RWPE2 (cell line): ENCODE measurements around the gene UBE3B.

Experiments
- ATAC-seq: fragments of 200-7000 bp; cut with Tn5 transposase; 3 replicates; pipeline ENCODE4 v1.9.1; 2021; ENCODE audit warnings: low read depth
- DNase-seq: peaks from one replicate; pipeline ENCODE4 v3.0.0-alpha.2; 2020; ENCODE audit warnings: low spot score
- H3K27ac ChIP-seq: fragments of 450-650 bp; 2 replicates; pipeline ENCODE4 v1.5.1; 2017; ENCODE audit warnings: mild to moderate bottlenecking; ENCODE audit not compliant: poor library complexity, severe bottlenecking
- H3K27me3 ChIP-seq: fragments of 250-450 bp; sonication (Bioruptor Pico); 2 replicates; pipeline ENCODE4 v1.5.1; 2021; ENCODE audit warnings: mild to moderate bottlenecking, moderate library complexity; ENCODE audit not compliant: insufficient read depth, poor library complexity, severe bottlenecking
- H3K36me3 ChIP-seq: fragments of 250-450 bp; sonication (Bioruptor Pico); 2 replicates; pipeline ENCODE4 v1.5.1; 2020; ENCODE audit warnings: low read depth, mild to moderate bottlenecking, moderate library complexity
- H3K4me1 ChIP-seq: fragments of 250-450 bp; sonication (Bioruptor Pico); 2 replicates; pipeline ENCODE4 v1.5.1; 2021; ENCODE audit warnings: mild to moderate bottlenecking, moderate library complexity; ENCODE audit not compliant: insufficient read depth, poor library complexity, severe bottlenecking
- H3K4me3 ChIP-seq: fragments of 250-450 bp; sonication (Bioruptor Pico); 2 replicates; pipeline ENCODE4 v1.5.1; 2021; ENCODE audit warnings: mild to moderate bottlenecking, moderate library complexity; ENCODE audit not compliant: severe bottlenecking
- H3K9me3 ChIP-seq: fragments of 250-450 bp; sonication (Bioruptor Pico); 2 replicates; pipeline ENCODE4 v1.5.1; 2021; ENCODE audit warnings: mild to moderate bottlenecking, moderate library complexity; ENCODE audit not compliant: severe bottlenecking
- TF ChIP-seq, protein P1 (sequence below): fragments of 450-650 bp; IDR thresholded peaks from one replicate; pipeline ENCODE4 v1.5.1; 2017; ENCODE audit warnings: mild to moderate bottlenecking, moderate library complexity; ENCODE audit not compliant: poor library complexity, severe bottlenecking

The UBE3B gene

DNA sequence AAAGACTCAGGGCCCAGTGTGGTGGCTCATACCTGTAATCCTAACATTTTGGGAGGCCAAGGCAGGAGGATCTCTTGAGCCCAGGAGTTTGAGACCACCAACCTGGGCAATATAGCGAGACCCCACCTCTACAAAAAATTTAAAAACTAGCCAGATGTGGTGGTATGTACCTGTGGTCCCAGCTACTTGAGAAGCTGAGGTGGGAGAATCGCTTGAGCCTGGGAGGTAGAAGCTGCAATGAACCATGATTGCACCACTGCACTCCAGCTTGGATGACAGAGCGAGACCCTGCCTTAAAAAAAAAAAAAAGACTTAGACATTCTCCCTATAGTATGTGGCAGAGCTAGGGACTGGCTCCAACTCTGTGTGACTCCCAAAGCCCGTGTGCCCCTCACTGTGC, 2.9 kb downstream of the UBE3B start:
- ATAC-seq (no peak), DNase-seq (no peak)
- Histone ChIP-seq H3K27me3 (no peaks in the 10 kb centered on the region), H3K4me3 (no peak overlapping the region), H3K27ac (no peak overlapping the region), H3K9me3 (no peaks in the 10 kb centered on the region), H3K4me1 (peaks cover 18% of the 10 kb centered on the region), H3K36me3 (peaks cover 38% of the 10 kb centered on the region)
- TF ChIP-seq, protein P1, sequence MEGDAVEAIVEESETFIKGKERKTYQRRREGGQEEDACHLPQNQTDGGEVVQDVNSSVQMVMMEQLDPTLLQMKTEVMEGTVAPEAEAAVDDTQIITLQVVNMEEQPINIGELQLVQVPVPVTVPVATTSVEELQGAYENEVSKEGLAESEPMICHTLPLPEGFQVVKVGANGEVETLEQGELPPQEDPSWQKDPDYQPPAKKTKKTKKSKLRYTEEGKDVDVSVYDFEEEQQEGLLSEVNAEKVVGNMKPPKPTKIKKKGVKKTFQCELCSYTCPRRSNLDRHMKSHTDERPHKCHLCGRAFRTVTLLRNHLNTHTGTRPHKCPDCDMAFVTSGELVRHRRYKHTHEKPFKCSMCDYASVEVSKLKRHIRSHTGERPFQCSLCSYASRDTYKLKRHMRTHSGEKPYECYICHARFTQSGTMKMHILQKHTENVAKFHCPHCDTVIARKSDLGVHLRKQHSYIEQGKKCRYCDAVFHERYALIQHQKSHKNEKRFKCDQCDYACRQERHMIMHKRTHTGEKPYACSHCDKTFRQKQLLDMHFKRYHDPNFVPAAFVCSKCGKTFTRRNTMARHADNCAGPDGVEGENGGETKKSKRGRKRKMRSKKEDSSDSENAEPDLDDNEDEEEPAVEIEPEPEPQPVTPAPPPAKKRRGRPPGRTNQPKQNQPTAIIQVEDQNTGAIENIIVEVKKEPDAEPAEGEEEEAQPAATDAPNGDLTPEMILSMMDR: no peak

DNA sequence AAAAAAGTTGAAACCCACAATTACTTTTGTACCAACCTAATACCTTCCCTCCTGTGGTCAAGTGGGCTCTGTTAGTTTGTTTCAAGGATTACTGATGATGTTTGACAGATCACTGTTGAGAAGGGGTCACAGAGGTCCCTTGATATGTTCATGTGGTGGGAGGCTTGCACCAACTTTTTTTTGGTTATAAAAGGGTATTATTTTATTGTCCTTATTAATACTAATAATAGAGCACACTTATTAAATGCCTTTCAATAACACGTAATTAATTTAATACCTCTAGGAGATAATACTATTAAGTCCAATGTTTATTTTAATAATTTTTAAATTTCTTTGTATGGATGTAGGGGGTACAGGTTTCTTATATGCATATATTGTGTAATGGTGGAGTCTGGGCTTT, 4.4 kb downstream of the UBE3B start:
- ATAC-seq (no peak), DNase-seq (no peak)
- H3K4me3 ChIP-seq: no peak overlapping the region
- TF ChIP-seq, protein P1: no peak
- peaks cover 10% of the 10 kb centered on the region for H3K4me1 ChIP-seq
- H3K36me3 ChIP-seq: peaks cover 51% of the 10 kb centered on the region
- H3K27ac ChIP-seq: no peak overlapping the region
- H3K27me3 ChIP-seq: no peaks in the 10 kb centered on the region
- no peaks in the 10 kb centered on the region for H3K9me3 ChIP-seq

DNA sequence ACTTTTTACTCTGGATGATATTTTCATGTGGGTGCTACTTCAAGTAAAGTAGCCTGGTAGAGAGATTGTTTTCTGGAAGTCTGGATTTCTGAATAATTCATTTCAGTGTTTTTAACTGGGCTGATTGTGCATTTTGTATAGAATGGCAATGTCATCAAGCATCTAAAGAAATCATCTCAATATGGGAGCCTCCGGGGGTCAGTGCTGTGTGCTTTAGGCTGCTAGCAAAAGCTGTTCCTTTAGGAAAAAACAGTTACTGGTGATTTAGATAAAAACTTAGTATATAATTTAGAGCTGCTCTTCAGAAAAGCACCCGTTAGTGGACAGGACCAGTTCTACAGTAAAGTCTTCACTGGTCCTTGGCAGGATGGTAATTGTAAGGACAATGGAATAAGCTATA, 5.1 kb downstream of the UBE3B start:
- no peak for ATAC-seq
- H3K27me3 ChIP-seq: no peaks in the 10 kb centered on the region

DNA sequence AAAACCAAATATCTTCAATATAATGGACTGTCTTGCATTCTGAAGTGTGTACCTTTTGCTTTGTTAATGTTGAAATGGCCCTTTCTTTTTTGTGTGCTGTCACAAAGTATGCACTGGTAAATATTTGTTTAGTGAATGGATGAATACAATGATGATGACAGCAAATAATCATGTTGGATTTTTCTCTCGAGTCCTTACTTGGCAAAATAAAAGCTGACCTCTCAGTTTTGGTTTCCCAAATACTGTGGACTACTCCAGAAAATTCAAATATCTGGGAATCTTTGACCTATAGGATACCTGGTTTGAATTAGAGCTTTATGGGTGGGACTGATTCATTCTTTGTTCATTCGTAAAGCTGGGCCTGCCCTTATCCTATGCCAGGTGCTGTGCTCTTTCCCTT, 5.5 kb downstream of the UBE3B start:
- ATAC-seq (no peak), DNase-seq (no peak)
- no peaks in the 10 kb centered on the region for H3K27me3 ChIP-seq
- H3K9me3 ChIP-seq: no peaks in the 10 kb centered on the region
- no peak overlapping the region for H3K27ac ChIP-seq
- TF ChIP-seq, protein P1: no peak
- peaks cover 10% of the 10 kb centered on the region for H3K4me1 ChIP-seq
- H3K36me3 ChIP-seq: peaks cover 61% of the 10 kb centered on the region
- no peak overlapping the region for H3K4me3 ChIP-seq

More for the DNA sequence above, 5.1 kb downstream of the UBE3B start:
- Histone ChIP-seq H3K36me3 (peaks cover 57% of the 10 kb centered on the region), H3K4me3 (no peak overlapping the region), H3K9me3 (no peaks in the 10 kb centered on the region), H3K4me1 (peaks cover 10% of the 10 kb centered on the region), H3K27ac (no peak overlapping the region)
- TF ChIP-seq, protein P1: no peak
- DNase-seq: no peak

DNA sequence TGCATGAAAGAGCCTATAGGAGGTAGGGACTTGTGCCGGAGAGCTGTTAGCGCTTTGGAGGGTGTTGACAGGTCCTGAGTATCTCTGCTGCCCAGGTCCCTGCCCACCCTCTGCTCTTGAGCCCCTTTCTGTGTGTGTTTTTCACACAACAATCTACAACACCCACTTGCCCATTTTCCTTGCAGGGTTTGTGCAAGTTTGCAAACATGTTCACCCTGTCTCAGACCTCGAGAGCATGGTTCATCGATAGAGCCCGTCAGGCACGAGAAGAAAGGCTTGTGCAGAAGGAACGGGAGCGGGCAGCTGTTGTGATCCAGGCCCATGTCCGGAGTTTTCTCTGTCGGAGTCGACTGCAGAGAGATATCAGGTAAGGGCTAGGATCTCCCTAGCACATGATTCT, 5.9 kb downstream of the UBE3B start:
- peaks cover 7% of the 10 kb centered on the region for H3K4me1 ChIP-seq
- TF ChIP-seq, protein P1: no peak
- ATAC-seq: no peak
- no peaks in the 10 kb centered on the region for H3K9me3 ChIP-seq
- H3K27me3 ChIP-seq: no peaks in the 10 kb centered on the region
- H3K4me3 ChIP-seq: no peak overlapping the region
- DNase-seq: no peak
- H3K27ac ChIP-seq: no peak overlapping the region
- H3K36me3 ChIP-seq: peaks cover 63% of the 10 kb centered on the region
